Psoas muscle (tissue), 8 donors: ENCODE measurements around the gene RAPH1. TPM values are rescaled to one million over a fixed set of nuclear protein-coding genes. Genes with fewer than 3 reads are reported as not detected.

Experiments
- ATAC-seq, 4 donors: fragments of 200-7000 bp; cut with Tn5 transposase; one replicate each; pipeline ENCODE4 v1.9.1; 2020; ENCODE audit warnings: moderate library complexity in 3 of 4, mild to moderate bottlenecking in 2 of 4
- DNase-seq, 2 donors: peaks; one replicate each; pipeline ENCODE4 v3.0.0-alpha.2; 2020
- H3K27ac ChIP-seq: fragments of 200-600 bp; one replicate; pipeline ENCODE4 v1.8.0; 2022
- H3K27me3 ChIP-seq, 3 donors: fragments of 200-600 bp in 1 of 3; one replicate each; pipeline versions ENCODE4 v1.6.1 to v1.8.0; 2013 to 2022; ENCODE audit warnings: low read length in 2 of 3, mild to moderate bottlenecking in 2 of 3, moderate library complexity in 1 of 3; ENCODE audit not compliant: insufficient read depth in 3 of 3
- H3K36me3 ChIP-seq, 2 donors: fragments of 200-600 bp in 1 of 2; one replicate each; pipeline versions ENCODE4 v1.6.1 to v1.8.0; 2013 to 2022; ENCODE audit warnings: low read depth in 1 of 2, mild to moderate bottlenecking in 1 of 2, moderate library complexity in 1 of 2; ENCODE audit not compliant: insufficient read depth in 1 of 2
- H3K4me1 ChIP-seq: fragments of 200-600 bp; one replicate; pipeline ENCODE4 v1.8.0; 2022
- H3K4me3 ChIP-seq: fragments of 200-600 bp; one replicate; pipeline ENCODE4 v1.8.0; 2022; ENCODE audit warnings: mild to moderate bottlenecking
- H3K9me3 ChIP-seq: fragments of 200-600 bp; one replicate; pipeline ENCODE4 v1.8.0; 2022
- WGBS, 3 donors: extraction: QIAGEN DNeasy Blood & Tissue Kit; methylation state at CpG; one replicate each; pipeline versions ENCODE4 v1.1.6 to v1.1.7; 2013; 5-methylcytosine and 5-hydroxymethylcytosine counted together
- intact Hi-C, 2 donors: fragments of 100-400 bp; cut with DNase I; formaldehyde crosslinking; loops; one replicate each; pipeline versions ENCODE4 v1.11.0 to v1.14.2; 2022
- polyA plus RNA-seq, 3 donors: library from polyadenylated mRNA; stranded (reverse); fragments of 200-250 nt; gene quantifications; one replicate each; pipeline ENCODE4 v1.2.3, GENCODE V29; 2013
- total RNA-seq, 4 donors: library from RNA; stranded (reverse); fragmentation: NEBNext Ultra II Directional in 2 of 4; extraction: Animal tissue kit (Norgen Biotek cat#: 25700) in 2 of 4; gene quantifications; one replicate each; pipeline versions ENCODE4 v1.2.1 to v1.2.4, GENCODE V29; 2021 to 2023
- TF ChIP-seq, protein P1 (sequence below): fragments of 200-600 bp; IDR thresholded peaks from one replicate; pipeline ENCODE4 v1.8.0; 2022; ENCODE audit warnings: antibody characterized with exemption
- donor health status: healthy with polysubstance abuse.
- donor health status: DM: no; HTN: no; CAD: no; lungs with moderate emphysema.
- donor health status: Bipolar disorder and iron deficiency.
- donor health status: healthy.
- donor health status: DM: yes; HTN: yes; CAD: no.
- donor health status: DM: no; HTN: no; CAD: no.
- donor health status: DM: no; HTN: no; CAD: no.
- donor health status: DM: yes; HTN: yes; CAD: no.

The RAPH1 gene
- total and polyA plus RNA-seq, 7 donors = 4.3 to 47.6 (median 21.9) TPM

DNA sequence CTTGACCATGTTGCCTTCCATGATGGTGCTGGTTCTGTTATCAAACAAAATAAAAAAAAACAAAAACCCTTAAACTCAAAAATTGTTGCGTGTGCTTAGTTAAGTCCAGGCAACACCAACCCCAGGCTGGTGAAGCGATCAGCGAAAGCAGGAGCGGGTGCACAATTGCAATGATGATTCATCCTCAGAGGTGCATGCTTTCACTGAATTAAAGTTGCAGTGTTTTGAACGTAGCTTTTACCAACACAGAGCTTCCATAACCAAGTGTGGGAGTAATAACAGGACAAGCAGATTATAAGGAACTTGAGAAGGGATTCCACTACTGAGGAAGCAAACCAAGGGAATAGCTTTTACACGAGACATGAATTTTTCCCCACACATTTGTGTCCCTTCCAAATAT is 39.7 kb upstream of the RAPH1 start:
- Histone ChIP-seq H3K27me3 (no peaks in the 10 kb centered on the region), H3K27ac (no peak overlapping the region), H3K9me3 (no peaks in the 10 kb centered on the region), H3K36me3 (no peaks in the 10 kb centered on the region), H3K4me3 (no peak overlapping the region), H3K4me1 (peaks cover 7% of the 10 kb centered on the region)
- intact Hi-C loops = no loop called here
- TF ChIP-seq, protein P1, sequence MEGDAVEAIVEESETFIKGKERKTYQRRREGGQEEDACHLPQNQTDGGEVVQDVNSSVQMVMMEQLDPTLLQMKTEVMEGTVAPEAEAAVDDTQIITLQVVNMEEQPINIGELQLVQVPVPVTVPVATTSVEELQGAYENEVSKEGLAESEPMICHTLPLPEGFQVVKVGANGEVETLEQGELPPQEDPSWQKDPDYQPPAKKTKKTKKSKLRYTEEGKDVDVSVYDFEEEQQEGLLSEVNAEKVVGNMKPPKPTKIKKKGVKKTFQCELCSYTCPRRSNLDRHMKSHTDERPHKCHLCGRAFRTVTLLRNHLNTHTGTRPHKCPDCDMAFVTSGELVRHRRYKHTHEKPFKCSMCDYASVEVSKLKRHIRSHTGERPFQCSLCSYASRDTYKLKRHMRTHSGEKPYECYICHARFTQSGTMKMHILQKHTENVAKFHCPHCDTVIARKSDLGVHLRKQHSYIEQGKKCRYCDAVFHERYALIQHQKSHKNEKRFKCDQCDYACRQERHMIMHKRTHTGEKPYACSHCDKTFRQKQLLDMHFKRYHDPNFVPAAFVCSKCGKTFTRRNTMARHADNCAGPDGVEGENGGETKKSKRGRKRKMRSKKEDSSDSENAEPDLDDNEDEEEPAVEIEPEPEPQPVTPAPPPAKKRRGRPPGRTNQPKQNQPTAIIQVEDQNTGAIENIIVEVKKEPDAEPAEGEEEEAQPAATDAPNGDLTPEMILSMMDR = no peak
- ATAC-seq (no peak), DNase-seq (no peak)
- 69 to 84% (median 78%) methylated on average over 6 of the region's 6 CpGs for WGBS, 3 donors

DNA sequence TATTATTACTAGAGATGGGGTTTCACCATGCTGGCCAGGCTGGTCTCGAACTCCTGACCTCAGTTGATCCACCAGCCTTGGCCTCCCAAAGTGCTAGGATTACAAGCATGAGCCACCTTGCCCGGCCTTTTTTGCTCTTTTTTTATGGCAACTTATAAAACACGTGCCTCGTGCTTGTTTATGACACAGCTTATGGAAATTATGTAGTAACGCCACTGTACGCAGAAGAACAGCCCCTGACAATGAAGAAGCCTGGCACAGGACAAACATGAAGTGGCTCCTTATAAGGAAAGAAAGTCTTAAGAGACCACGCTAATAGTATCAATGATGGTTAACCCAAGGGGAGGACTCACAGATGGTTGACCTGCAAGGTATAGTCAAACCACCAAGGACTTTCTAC is 37.2 kb upstream of the RAPH1 start:
- Histone ChIP-seq H3K4me1 (no peaks in the 10 kb centered on the region), H3K27me3 (no peaks in the 10 kb centered on the region), H3K9me3 (no peaks in the 10 kb centered on the region), H3K4me3 (no peak overlapping the region), H3K27ac (no peak overlapping the region), H3K36me3 (no peaks in the 10 kb centered on the region)
- intact Hi-C loops = no loop called here
- TF ChIP-seq, protein P1 = no peak
- WGBS, 3 donors = 93 to 97% (median 95%) methylated on average over 7 of the region's 7 CpGs
- no peak for DNase-seq
- ATAC-seq = no peak

DNA sequence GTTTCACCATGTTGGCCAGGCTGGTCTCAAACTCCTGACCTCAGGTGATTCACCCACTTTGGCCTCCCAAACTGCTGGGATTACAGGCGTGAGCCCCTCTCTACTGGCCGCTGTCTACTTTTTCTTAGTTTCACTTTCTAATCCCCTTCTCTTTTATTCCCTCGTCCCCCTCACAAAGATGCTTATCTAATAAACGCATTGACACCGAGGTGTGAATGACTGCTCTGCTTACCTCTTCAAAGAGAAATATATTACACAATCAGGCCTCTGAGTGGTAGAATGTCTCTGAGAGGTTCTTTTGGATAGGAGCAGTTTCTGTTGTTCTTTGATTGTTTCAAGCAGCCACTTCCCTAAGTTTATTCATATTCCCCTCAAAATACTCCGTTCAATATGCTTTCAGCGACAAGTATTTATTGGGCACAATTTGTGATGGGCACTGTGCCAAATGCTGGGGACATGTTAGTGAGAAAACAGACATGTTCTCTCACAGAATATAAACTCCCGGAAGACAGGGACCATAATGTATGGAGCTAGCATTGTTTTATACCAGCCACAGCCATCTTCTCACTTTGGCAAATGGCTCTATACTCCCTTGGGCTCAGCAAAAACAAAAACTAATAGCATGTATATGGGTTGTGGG is 34.7 kb upstream of the RAPH1 start:
- no peak for ATAC-seq
- intact Hi-C loops = no loop called here
- Histone ChIP-seq H3K4me1 (no peaks in the 10 kb centered on the region), H3K9me3 (no peaks in the 10 kb centered on the region), H3K36me3 (no peaks in the 10 kb centered on the region), H3K27me3 (no peaks in the 10 kb centered on the region), H3K27ac (no peak overlapping the region), H3K4me3 (no peak overlapping the region)
- TF ChIP-seq, protein P1 = no peak
- WGBS, 3 donors = 77 to 84% (median 82%) methylated on average over 8 of the region's 8 CpGs
- no peak for DNase-seq

DNA sequence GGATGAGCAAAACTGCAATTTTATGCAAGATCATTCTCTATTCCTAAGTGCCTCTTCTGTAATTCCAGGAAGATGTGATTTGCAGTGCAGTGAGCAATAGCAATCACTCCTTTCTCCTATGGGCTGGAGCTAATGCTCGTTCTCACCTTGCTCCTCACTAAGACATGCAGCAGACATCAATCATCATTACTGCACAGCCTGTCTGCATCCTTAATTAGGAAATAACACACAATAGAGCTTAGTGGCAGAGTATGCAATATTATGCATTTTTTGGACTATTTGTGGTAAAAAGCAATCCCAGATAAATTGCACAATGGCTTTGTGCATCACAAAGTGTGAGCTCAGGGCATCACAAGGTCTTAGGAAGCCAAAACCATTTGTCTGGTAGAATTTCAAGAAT is 32.6 kb upstream of the RAPH1 start:
- DNase-seq = no peak
- no peaks in the 10 kb centered on the region for H3K27me3 ChIP-seq
- intact Hi-C loops = no loop called here
- no peaks in the 10 kb centered on the region for H3K36me3 ChIP-seq
- no peaks in the 10 kb centered on the region for H3K9me3 ChIP-seq
- TF ChIP-seq, protein P1 = no peak
- peaks cover under 1% of the 10 kb centered on the region for H3K4me1 ChIP-seq
- ATAC-seq = no peak
- H3K27ac ChIP-seq = no peak overlapping the region
- no peak overlapping the region for H3K4me3 ChIP-seq
- 72 to 87% (median 79%) methylated on average over 1 of the region's 1 CpG for WGBS, 3 donors

DNA sequence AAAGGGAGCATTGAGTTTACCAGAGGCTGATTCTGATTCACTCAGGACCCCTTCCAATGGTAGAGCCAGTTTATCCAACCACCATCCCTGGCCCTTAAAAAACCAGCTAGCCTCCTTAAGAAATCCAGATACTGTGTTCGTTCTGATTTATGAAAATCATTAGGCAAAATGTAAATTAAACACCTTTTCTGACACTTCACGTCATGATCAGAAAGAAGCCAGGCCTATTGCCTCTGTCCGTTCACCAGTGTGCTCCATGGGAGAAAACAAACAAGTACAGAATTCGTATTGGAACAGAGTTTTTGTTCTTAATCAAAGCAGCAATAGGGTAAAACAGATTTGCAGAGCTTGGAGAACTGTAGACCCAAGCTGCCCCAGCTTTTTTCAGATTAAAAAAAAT is 31.1 kb upstream of the RAPH1 start:
- no peak overlapping the region for H3K4me3 ChIP-seq

More for the DNA sequence above, 31.1 kb upstream of the RAPH1 start:
- no peaks in the 10 kb centered on the region for H3K27me3 ChIP-seq
- no peak overlapping the region for H3K27ac ChIP-seq
- H3K36me3 ChIP-seq = no peaks in the 10 kb centered on the region
- intact Hi-C loops = no loop called here
- H3K9me3 ChIP-seq = no peaks in the 10 kb centered on the region
- ATAC-seq (no peak), DNase-seq (no peak)
- 94 to 97% (median 95%) methylated on average over 4 of the region's 4 CpGs for WGBS, 3 donors
- peaks cover 11% of the 10 kb centered on the region for H3K4me1 ChIP-seq
- TF ChIP-seq, protein P1 = no peak
